H1 (cell line): ENCODE data around the gene BNC2. TPM values are rescaled to one million over a fixed set of nuclear protein-coding genes. Genes with fewer than 3 reads are reported as not detected.

Experiments used
- CTCF ChIA-PET: fragments of 300-600 bp; sonication (Branson Sonifier 250); formaldehyde crosslinking; loops from one replicate; lab custom pipeline; 2021; ENCODE audit not compliant: partially characterized antibody; lab: Charles Lee
- POLR2A ChIA-PET: fragments of 300-600 bp; sonication (Branson Sonifier 250); formaldehyde crosslinking; loops from one replicate; lab custom pipeline; 2021; ENCODE audit warnings: inconsistent platforms; ENCODE audit not compliant: partially characterized antibody; lab: Charles Lee
- DNase-seq, 2 experiments: peaks; one replicate each; pipeline versions ENCODE4 v3.0.0 to v3.0.0-alpha.2; 2010 to 2022; ENCODE audit warnings: low spot score in 2 of 2, low read depth in 1 of 2, mixed read lengths in 1 of 2
- FAIRE-seq: peaks from 2 replicates; lab custom pipeline; 2011; peaks lifted over from hg19 to GRCh38; lab: Jason Lieb, UNC
- H2AFZ ChIP-seq: 2 replicates; pipeline ENCODE4 v1.8.1; 2012; ENCODE audit warnings: low read length, inconsistent platforms
- H2AK5ac ChIP-seq: 2 replicates; pipeline ENCODE4 v1.6.1; 2013; ENCODE audit warnings: low read depth, low read length
- H2BK120ac ChIP-seq: replicated peaks from 2 replicates; pipeline ENCODE3; 2013; ENCODE audit warnings: low read depth, low read length, inconsistent platforms
- H2BK12ac ChIP-seq: 2 replicates; pipeline ENCODE4 v1.6.1; 2013; ENCODE audit warnings: low read depth, low read length
- H2BK15ac ChIP-seq: 2 replicates; pipeline ENCODE4 v1.6.1; 2013; ENCODE audit warnings: low read length
- H2BK20ac ChIP-seq: 2 replicates; pipeline ENCODE4 v1.6.1; 2013; ENCODE audit warnings: low read length
- H2BK5ac ChIP-seq: 2 replicates; pipeline ENCODE4 v1.6.1; 2013; ENCODE audit warnings: low read depth, low read length
- H3K14ac ChIP-seq: 2 replicates; pipeline ENCODE4 v1.6.1; 2013; ENCODE audit warnings: inconsistent platforms; ENCODE audit not compliant: insufficient read length
- H3K18ac ChIP-seq: 2 replicates; pipeline ENCODE4 v1.6.1; 2013; ENCODE audit warnings: low read length; ENCODE audit errors: extremely low read depth
- H3K23ac ChIP-seq: 2 replicates; pipeline ENCODE4 v1.6.1; 2013; ENCODE audit warnings: inconsistent platforms; ENCODE audit not compliant: insufficient read length
- H3K23me2 ChIP-seq: 2 replicates; pipeline ENCODE4 v1.6.1; 2013; ENCODE audit warnings: low read depth, low read length
- H3K27ac ChIP-seq: 2 replicates; pipeline ENCODE4 v1.6.1; 2011; ENCODE audit warnings: low read depth, low read length, inconsistent platforms
- H3K27me3 ChIP-seq, 4 experiments: replicated peaks in 1 of 4; 1 replicate in 1 of 4; 2 replicates in 3 of 4; pipeline versions ENCODE4 v1.6.1 to v1.8.1; 2011 to 2013; ENCODE audit warnings: low read length in 3 of 4, mild to moderate bottlenecking in 3 of 4, inconsistent platforms in 2 of 4, mixed read lengths in 2 of 4, moderate library complexity in 1 of 4; ENCODE audit not compliant: control insufficient read depth in 3 of 4, insufficient read depth in 3 of 4; ENCODE audit errors: extremely low read depth in 1 of 4
- H3K36me3 ChIP-seq, 4 experiments: 2 replicates each; pipeline versions ENCODE4 v1.6.1 to v1.8.1; 2011 to 2013; ENCODE audit warnings: mild to moderate bottlenecking in 4 of 4, low read length in 3 of 4, moderate library complexity in 2 of 4, control low read depth in 1 of 4, inconsistent platforms in 1 of 4; ENCODE audit not compliant: insufficient read depth in 4 of 4, control insufficient read depth in 2 of 4
- H3K4ac ChIP-seq: replicated peaks from 2 replicates; pipeline ENCODE3; 2013; ENCODE audit warnings: low read length, low read depth, mixed read lengths, inconsistent platforms; ENCODE audit not compliant: insufficient read length
- H3K4me1 ChIP-seq, 4 experiments: replicated peaks in 1 of 4; 1 replicate in 1 of 4; 2 replicates in 3 of 4; pipeline versions ENCODE4 v1.6.1 to v1.8.1; 2011 to 2013; ENCODE audit warnings: low read length in 3 of 4, inconsistent platforms in 2 of 4, mixed read lengths in 1 of 4; ENCODE audit not compliant: insufficient read depth in 4 of 4, control insufficient read depth in 3 of 4
- H3K4me2 ChIP-seq, 2 experiments: 2 replicates each; pipeline versions ENCODE4 v1.6.1 to v1.8.1; 2011 to 2013; ENCODE audit warnings: low read depth in 2 of 2, low read length in 2 of 2, control low read depth in 1 of 2, inconsistent platforms in 1 of 2, mild to moderate bottlenecking in 1 of 2; ENCODE audit not compliant: insufficient read depth in 1 of 2
- H3K4me3 ChIP-seq, 4 experiments: fragments of 200-600, 300-600 bp in 1 of 4; sonication (generic), shearing (Covaris generic), sonication (Bioruptor Twin) in 1 of 4; 2 replicates each; pipeline versions ENCODE4 v1.5.1 to v1.8.1; 2011 to 2016; ENCODE audit warnings: low read length in 4 of 4, low read depth in 3 of 4, control low read depth in 2 of 4, inconsistent platforms in 2 of 4, mild to moderate bottlenecking in 2 of 4, mixed read lengths in 1 of 4, moderate library complexity in 1 of 4; ENCODE audit not compliant: insufficient read depth in 2 of 4; ENCODE audit errors: extremely low read depth in 1 of 4
- H3K56ac ChIP-seq: replicated peaks from 2 replicates; pipeline ENCODE3; 2013; ENCODE audit warnings: low read depth, mild to moderate bottlenecking, mixed read lengths, low read length, inconsistent platforms; ENCODE audit not compliant: insufficient read length
- H3K79me1 ChIP-seq: 2 replicates; pipeline ENCODE4 v1.6.1; 2013; ENCODE audit warnings: low read depth, low read length, control low read depth
- H3K79me2 ChIP-seq, 2 experiments: 2 replicates each; pipeline versions ENCODE4 v1.6.1 to v1.8.1; 2012 to 2013; ENCODE audit warnings: low read length in 2 of 2, mild to moderate bottlenecking in 2 of 2, inconsistent platforms in 1 of 2; ENCODE audit not compliant: insufficient read depth in 2 of 2, control insufficient read depth in 1 of 2
- H3K9ac ChIP-seq, 4 experiments: replicated peaks in 1 of 4; 1 replicate in 1 of 4; 2 replicates in 3 of 4; pipeline versions ENCODE4 v1.6.1 to v1.8.1; 2011 to 2013; ENCODE audit warnings: low read depth in 3 of 4, low read length in 3 of 4, control low read depth in 2 of 4, mild to moderate bottlenecking in 2 of 4, moderate library complexity in 2 of 4, inconsistent platforms in 1 of 4; ENCODE audit errors: extremely low read depth in 1 of 4
- H3K9me3 ChIP-seq, 2 experiments: 2 replicates each; pipeline versions ENCODE4 v1.6.1 to v1.8.1; 2012 to 2013; ENCODE audit warnings: mild to moderate bottlenecking in 2 of 2, moderate library complexity in 2 of 2, control low read depth in 1 of 2, inconsistent platforms in 1 of 2, low read depth in 1 of 2, low read length in 1 of 2, mixed read lengths in 1 of 2; ENCODE audit not compliant: insufficient read depth in 2 of 2
- H4K20me1 ChIP-seq, 2 experiments: replicated peaks in 1 of 2; 2 replicates each; pipeline versions ENCODE3 to v1.8.1; 2011 to 2013; ENCODE audit warnings: inconsistent platforms in 2 of 2, low read length in 2 of 2, mild to moderate bottlenecking in 1 of 2; ENCODE audit not compliant: insufficient read depth in 2 of 2, control insufficient read depth in 1 of 2
- H4K5ac ChIP-seq: 2 replicates; pipeline ENCODE4 v1.6.1; 2013; ENCODE audit warnings: low read length, low read depth, mixed read lengths, inconsistent platforms; ENCODE audit not compliant: insufficient read length
- H4K8ac ChIP-seq: 2 replicates; pipeline ENCODE4 v1.8.0; 2013; ENCODE audit warnings: mild to moderate bottlenecking, moderate library complexity, low read length, inconsistent platforms; ENCODE audit not compliant: insufficient read depth; ENCODE audit errors: extremely low read depth
- H4K91ac ChIP-seq: replicated peaks from 2 replicates; pipeline ENCODE3; 2013; ENCODE audit warnings: low read length, mixed read lengths, inconsistent platforms; ENCODE audit not compliant: insufficient read length
- ASH2L ChIP-seq: fragments of 200-600, 300-600 bp; sonication (generic); IDR thresholded peaks from one replicate; pipeline ENCODE4 v1.7.1; 2017; ENCODE audit warnings: low read length
- CHD2 ChIP-seq: IDR thresholded peaks from 2 replicates; pipeline ENCODE4 v1.6.1; 2012; ENCODE audit warnings: low read length, improper control_type of control experiment
- JUND ChIP-seq: IDR thresholded peaks from 2 replicates; pipeline ENCODE4 v1.6.1; 2011; ENCODE audit warnings: mild to moderate bottlenecking, improper control_type of control experiment, low read length
- SIN3A ChIP-seq, 2 experiments: IDR thresholded peaks in 1 of 2; conservative IDR thresholded peaks in 1 of 2; 2 replicates each; pipeline ENCODE4 v1.6.1; 2011 to 2012; ENCODE audit warnings: low read length in 2 of 2, improper control_type of control experiment in 1 of 2, low read depth in 1 of 2, mild to moderate bottlenecking in 1 of 2
- WGBS, 2 experiments: shearing (Covaris generic) in 1 of 2; methylation state at CpG; one replicate each; pipeline versions ENCODE4 v1.1.6 to v1.1.7; 2013 to 2015; ENCODE audit warnings: low lambda C conversion rate in 2 of 2, mixed read lengths in 2 of 2, inconsistent platforms in 1 of 2, low coverage in 1 of 2, missing lambda C conversion rate in 1 of 2; ENCODE audit not compliant: insufficient replicate concordance in 2 of 2, insufficient coverage in 1 of 2, insufficient read length in 1 of 2; ENCODE audit errors: extremely low coverage in 1 of 2, missing lambda C conversion rate in 1 of 2; 5-methylcytosine and 5-hydroxymethylcytosine counted together
- polyA plus RNA-seq, 7 experiments: library from polyadenylated mRNA; depleted of rRNA in 3 of 7; stranded (reverse) in 5 of 7; unstranded in 2 of 7; fragments of >200 nt in 5 of 7; fragments of 200-250 nt in 2 of 7; gene quantifications; 1 replicate in 5 of 7; 2 replicates in 1 of 7; 4 replicates in 1 of 7; pipeline versions ENCODE4 v1.2.1 to v1.2.3, GENCODE V29; 2011 to 2013; ENCODE audit warnings: missing spikeins in 2 of 7, mixed read lengths in 2 of 7
- total RNA-seq: library from RNA; stranded (reverse); fragmentation: NEBNext Ultra II Directional; extraction: Animal tissue kit (Norgen Biotek cat#: 25700); gene quantifications from 2 replicates; pipeline ENCODE4 v1.2.1, GENCODE V29; 2021

BNC2 gene
- total and polyA plus RNA-seq, 2 of the 8 experiments (the other 6 are each of a cell fraction or from before 2014, with no cell fraction given): 16.0 to 26.8 TPM

DNA sequence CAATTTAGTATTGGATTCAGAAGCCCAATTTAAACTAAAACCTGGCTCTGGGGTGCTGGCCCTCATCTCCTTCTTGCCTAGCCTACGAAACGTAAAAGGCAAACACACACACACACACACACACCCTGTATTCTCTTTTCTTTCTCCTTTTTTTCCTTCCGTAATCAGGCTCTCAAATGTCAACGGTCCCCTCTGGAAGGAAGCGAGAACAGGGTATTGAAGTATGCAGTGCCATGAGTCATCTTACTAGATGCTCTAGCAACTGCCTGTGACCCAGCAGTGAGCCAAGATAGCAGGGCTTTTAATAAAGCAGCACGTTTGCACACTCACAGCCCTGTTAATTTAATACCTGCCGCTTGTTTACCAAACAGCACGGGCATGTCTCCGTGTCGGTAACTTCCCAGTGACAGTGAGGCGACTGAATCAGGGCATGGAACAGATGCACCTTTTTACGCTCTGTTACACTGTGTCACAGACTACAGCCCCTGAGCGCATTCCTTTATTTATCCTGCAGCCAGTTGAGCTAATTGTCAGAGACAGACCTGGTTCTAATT lies 243.8 kb downstream of the BNC2 start:
- no peaks in the 10 kb centered on the region for H3K23me2 ChIP-seq
- H2BK20ac ChIP-seq: 0 out of 2 replicates have a peak overlapping the region, but pooled peaks have one; percentile 13
- H3K4me2 ChIP-seq: peak overlapping the region; percentile 0 to 53; a peak in 2 of 4 replicates
- H3K56ac ChIP-seq: no peak overlapping the region
- no peak overlapping the region for H3K14ac ChIP-seq
- no peak overlapping the region for H4K5ac ChIP-seq
- CTCF ChIA-PET: interaction anchor here (1.3 kb wide), 1 partner anchor 10 kb away, joined by 4 read pairs; no protein-coding TSS in a partner anchor
- H3K9me3 ChIP-seq: no peaks in the 10 kb centered on the region
- TF ChIP-seq JUND: peak; percentile 81
- peak; percentile 60 for TF ChIP-seq ASH2L
- TF ChIP-seq CHD2: no peak
- TF ChIP-seq SIN3A (conservative IDR thresholded peaks at IDR 0.05 in 1 of 2, IDR thresholded peaks at IDR 0.05 in 1 of 2; ENCODE audit: low read depth in 1 of 2, low read length in 2 of 2): no peak
- H2BK5ac ChIP-seq: no peak overlapping the region
- peak; percentile 57 for FAIRE-seq
- 0 out of 2 replicates have a peak overlapping the region, but pooled peaks have one; percentile 10 for H2BK12ac ChIP-seq
- H3K27me3 ChIP-seq: no peaks in the 10 kb centered on the region
- peaks cover 0 to 14% of the 10 kb centered on the region in 2 experiments; a peak in 1 of 4 replicates for H3K79me2 ChIP-seq
- peaks cover 2 to 31% (median 22%) of the 10 kb centered on the region in 4 experiments; a peak in 6 of 7 replicates for H3K4me1 ChIP-seq
- H3K36me3 ChIP-seq: no peaks in the 10 kb centered on the region
- H3K18ac ChIP-seq: no peak overlapping the region
- H4K8ac ChIP-seq: no peak overlapping the region
- POLR2A ChIA-PET: interaction anchor here (0.6 kb wide), 1 partner anchor 245 kb away, joined by 4 read pairs; no protein-coding TSS in a partner anchor
- no peak overlapping the region for H3K4me3 ChIP-seq
- H3K23ac ChIP-seq: no peak overlapping the region
- WGBS, 2 experiments: 58% methylated on average over 13 of the region's 13 CpGs; no CpG with 5 or more reads in 1 of the 2 experiments
- H3K27ac ChIP-seq: no peak overlapping the region
- H2BK120ac ChIP-seq: no peak overlapping the region
- no peaks in the 10 kb centered on the region for H4K20me1 ChIP-seq
- H3K9ac ChIP-seq: no peak overlapping the region
- H2AFZ ChIP-seq: no peak overlapping the region
- H2AK5ac ChIP-seq: no peak overlapping the region; the same call in 1 of the 2 replicates
- no peak for DNase-seq
- H4K91ac ChIP-seq: peak overlapping the region; percentile 19
- H2BK15ac ChIP-seq: no peak overlapping the region
- no peak overlapping the region for H3K4ac ChIP-seq
- H3K79me1 ChIP-seq: no peaks in the 10 kb centered on the region
